Iris pigment epithelial cell (primary cell): Measurements from ENCODE around the gene PPM1H.
"Not testable (repeated sequence)": the region's sequence is repeated elsewhere in the genome, so short reads cannot be mapped to it uniquely, and the experiment has no call there.

ENCODE experiments used
- DNase-seq: peaks from one replicate; pipeline ENCODE4 v3.0.0-alpha.2; 2011; ENCODE audit warnings: low read depth

Gene PPM1H

DNA sequence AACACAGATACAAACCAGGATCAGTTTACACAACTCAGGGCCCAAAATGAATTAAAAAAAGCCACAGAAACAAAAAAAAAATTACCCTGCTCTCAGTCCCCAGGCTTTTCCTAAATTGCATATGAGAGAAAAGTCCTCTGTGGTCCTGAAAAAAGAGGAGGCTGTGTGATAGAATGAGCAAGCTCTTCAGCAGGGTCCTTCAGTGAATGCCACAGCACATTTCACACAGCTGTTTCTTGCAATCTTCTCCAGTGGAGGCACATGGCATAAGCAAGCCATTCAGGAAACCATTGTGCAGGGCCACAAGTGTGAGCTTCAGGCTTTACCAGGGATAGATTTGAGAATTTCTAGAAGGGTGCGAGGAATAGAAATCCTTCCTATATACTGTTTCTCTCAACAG is 168.5 kb downstream of the PPM1H start:
- DNase-seq, result no peak

DNA sequence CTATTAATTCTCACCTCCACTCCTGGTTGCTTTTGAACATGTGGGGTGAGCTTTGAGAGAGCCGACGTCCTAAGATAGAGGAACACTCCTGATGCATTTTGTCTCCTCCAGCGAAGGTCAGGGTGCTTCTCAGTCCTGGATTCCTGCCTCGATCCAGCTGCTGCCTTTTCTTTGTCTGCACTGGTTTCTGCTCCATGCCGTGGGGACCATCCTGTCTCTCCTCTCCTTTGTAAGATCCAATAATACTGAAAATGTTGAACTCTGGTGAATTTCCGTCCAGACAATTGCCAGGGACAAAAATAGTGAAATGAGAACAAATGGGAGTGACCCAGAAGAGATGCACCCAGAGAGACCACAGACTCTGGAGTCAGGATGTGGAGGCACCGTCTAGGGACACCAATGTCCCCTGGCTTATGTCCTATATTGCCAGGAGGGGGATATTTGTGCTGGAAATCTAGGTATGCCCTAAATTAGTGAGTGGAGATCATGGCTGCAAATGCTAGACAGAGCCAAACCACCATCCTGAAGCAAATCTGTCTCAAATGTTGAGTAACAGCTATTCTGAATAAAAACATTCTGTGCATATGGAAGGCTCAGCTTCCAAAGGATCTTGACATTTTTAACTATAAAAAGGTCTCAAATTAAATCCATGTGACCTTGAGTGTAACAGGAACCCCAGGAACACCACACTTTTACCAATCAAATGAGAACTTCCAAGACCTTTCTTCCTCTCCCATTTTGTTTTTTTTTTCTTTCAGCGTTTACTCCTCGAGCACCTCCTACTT is 170.9 kb downstream of the PPM1H start:
- DNase-seq, result no peak

DNA sequence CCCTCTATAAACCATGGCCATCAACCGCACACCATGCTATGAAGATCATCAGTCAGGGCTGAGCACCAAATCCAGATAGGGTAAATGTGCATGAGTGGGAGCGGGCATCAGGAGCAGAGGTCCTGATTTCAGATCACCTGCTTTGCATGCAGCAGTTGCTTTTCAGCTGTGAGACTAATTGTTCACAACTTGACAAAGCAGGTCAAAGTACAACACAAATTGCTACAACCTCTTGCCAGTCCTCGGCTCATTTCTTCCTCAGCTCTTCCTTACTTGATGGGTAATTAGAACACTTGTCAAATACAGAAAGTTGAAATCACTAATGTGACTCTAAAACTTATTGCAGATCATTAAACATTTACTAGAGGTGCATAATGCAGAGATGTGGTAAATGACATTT is 171.6 kb downstream of the PPM1H start:
- no peak for DNase-seq

DNA sequence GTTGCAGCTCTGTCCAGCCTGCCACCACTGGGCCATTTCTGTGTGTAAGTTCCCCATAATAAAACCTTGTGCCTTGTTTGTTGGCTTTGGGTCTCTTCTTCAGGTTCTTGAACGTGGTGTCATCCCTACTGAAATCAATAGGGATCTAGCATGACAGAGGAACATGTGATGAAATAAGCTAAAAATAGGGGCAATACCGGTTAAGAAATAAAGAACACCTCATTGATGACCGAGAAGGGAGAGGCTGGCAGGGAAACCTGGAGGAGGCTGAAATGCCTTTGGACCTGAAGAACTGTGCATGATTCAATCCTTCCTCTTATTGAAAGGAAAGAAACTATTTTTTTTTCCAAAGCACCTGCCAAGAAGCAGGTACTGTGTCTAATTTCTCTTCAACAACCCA is 172.3 kb downstream of the PPM1H start:
- no peak for DNase-seq

DNA sequence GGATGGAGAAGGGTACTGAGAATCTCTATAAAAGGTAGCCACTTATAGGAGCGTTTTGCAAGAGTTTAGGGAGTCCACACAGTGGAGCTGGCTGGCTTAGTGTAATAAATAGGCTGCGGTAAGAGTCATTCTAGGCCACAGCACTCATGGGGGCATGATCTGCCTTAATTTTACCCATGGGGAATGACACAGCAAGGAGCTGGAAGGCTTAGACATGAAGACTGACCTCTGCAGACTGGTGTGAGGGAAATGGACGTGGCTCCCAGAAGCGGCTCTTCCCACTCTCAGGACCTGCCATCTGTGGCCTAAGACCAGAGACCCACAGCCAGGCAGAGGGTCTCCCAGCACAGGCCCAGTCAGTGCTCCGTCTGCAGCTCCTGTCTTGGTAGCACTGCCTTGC is 173.3 kb downstream of the PPM1H start:
- DNase-seq, result no peak

DNA sequence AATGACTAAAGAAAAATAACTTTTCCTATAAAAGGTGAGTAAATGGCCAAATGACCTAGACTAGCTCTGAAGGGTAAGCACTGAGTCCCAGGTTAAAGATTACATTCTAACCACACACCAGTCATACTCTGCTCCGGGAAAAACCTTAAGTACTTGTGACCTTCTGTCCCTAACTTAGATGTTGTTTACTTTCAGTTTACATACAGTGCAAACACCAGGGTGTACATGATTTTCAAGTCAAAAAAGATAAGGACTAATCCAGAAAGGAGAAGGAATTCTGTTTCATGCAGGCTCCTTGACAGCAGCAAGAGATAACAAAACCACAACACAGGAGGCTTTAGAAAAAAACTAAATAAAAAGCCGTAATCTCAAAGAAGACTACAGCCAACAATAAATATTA is 174.2 kb downstream of the PPM1H start:
- peak; percentile 66 for DNase-seq

DNA sequence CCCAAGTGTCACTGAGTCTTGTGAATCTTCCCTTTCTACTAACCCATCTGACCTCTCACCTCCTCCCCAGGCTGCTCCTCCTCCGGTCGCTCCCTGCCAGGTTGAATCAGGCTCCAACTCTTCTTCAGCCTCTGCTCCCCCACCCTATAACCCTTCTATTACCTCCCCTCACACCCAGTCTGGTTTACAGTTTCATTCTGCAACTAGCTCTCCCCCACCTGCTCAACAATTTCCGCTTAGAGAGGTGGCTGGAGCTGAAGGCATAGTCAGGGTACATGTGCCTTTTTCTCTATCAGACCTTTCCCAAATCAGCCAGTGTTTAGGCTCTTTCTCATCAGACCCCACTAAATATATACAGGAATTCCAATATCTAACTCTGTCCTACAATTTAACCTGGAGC is 174.6 kb downstream of the PPM1H start:
- DNase-seq, result not testable (repeated sequence)

DNA sequence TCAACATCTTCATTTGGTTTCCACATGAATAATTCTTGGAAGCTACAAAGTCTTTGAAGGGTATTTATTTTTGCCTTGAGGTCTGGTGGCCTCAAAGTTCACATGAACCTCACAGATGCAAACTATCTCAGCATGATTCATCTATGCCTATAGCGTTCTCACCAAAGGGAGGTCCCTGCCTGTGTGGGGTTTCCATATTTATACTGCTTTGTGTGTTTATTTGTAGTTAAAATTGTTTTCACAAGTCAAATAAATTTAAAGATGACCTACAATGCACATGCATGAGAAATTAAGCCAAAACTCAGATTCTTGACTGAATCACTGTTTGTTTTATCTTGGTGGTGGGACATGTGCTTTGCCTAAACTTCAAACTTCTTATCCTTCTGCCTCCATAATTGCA is 176.7 kb downstream of the PPM1H start:
- DNase-seq, result peak; percentile 73

DNA sequence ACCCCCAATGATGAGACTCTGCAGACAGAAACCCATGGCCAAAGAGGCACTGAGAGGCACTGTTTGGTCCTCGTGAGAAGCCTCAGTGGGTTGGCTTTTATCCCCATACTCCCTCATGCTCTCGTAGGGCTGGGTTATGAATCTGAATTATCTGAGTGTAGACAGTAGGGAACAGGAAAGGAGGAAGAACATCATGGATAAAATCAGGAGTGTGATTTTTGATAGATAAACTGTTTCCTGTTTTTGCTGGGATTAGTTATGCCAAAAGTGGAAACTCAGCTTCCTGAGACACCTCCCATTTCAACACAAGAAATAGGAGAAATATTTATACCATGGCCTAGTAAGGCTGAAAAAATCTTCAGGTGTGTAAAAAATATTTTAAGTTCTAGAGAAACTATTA is 177.9 kb downstream of the PPM1H start:
- DNase-seq, result no peak

DNA sequence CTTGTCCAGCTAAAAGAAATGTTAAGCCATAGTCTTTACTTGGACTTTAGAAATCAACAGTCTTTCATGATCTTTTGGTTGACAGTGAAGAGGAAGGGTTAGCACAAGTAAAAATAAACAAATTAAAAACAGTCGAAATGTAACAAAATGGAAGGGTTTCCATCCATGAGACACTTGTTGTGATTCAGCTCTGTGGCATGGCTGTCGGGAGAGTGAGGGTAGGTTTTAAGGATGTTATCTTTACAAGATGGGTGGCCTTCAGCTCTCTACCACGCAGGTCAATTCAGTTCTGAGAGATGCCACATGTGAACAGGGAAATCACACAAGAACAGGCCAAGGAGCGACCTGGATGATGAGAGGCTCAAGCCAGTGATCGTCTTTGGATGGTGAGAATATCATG is 180.2 kb downstream of the PPM1H start:
- no peak for DNase-seq

DNA sequence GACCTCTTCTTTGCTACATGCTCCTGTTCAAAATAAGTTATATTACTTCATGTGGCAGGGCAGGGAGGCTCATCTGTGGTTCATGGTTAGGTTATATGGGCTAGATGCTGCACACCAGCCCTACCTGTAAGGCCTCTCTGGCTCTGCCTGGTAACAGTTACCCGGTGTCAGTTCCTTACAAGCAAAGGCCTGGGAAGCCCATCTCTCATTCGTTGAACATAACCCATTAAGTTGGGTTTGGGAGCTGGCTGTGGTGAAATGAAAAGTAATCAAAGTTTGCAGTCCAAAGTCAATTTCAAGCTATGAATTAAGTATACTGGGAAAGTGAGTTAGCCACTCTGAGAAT is 183.2 kb downstream of the PPM1H start:
- DNase-seq, result no peak

DNA sequence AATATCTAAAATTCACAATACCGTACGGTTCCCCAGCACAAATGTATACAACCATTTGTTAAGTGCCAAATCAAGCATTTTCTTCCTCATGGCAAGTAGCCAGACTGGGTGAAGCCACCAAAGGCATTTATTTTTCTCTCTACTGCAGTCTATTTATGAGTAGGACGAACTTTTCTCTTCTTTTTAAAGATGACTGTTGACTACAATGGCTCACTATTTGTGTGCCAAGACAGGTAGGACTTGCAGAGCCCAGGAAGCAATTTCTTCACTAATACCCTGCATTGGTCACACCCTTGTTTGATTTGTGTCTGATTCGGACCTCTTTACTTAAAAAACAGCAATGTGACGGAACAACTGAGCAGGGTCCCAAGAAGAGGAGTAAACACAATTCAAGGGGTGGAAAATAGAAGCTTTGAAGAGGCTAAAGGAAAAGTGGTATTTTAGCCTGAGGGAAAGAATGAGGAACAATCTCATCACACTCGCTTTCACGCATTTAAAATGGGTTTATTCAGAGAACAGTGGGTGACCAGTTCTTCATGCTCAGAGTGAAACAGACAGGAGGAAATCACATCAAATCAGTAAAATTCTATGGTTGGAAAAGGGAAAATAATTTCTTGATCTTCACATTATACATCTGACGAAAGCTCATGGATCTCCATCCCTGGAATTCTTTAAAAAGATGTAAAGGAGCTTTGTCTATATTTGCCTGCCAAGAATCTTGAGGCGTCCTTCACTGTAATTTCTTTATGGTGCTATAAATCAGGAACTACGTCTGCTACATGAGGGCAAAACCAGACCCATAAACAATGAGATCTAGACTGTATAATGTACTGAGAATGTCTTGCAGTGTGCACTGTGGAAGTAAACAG is 183.8 kb downstream of the PPM1H start:
- no peak for DNase-seq

DNA sequence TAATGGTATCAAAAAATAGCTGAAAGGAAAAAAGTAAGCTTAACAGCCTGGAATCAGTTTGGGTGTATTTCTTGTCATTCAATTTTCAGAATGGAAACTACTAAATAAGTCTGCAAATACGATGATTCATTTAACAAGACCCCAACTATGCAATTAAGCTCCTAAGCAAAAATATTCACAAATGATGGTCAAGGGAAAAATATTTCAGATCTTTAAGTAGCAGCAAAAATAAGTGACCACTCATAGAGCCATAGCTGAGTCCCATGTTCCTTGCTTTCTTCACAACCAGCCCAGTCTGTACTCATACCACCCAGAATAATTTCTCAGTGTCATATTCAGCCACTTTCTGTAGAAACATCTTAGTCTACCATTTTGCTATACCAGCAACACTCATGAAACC is 185.4 kb downstream of the PPM1H start:
- DNase-seq, result no peak

DNA sequence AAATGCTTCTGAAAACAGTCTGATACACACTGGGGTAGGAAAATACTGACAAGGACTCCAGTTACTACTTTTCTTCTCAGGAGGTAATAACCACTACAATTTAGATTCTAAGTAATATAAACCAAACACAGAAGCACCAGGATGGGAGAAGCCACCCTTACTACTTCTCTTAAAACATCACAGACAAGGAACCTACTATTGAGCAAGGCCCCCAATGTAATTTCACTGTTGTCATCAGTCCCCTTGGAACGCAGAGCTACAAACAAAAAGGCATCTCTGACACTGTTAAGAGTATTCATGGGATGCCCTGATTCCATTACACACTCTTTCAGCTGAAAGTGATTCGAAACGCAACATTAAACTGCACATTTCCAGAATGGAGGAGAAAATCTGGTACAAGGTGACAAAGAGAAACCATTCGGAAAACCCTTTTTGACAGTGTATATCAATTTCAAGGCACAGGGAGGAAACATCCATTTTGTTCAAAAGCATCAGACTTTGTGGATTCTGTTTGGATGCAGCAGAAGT is 185.9 kb downstream of the PPM1H start:
- no peak for DNase-seq

DNA sequence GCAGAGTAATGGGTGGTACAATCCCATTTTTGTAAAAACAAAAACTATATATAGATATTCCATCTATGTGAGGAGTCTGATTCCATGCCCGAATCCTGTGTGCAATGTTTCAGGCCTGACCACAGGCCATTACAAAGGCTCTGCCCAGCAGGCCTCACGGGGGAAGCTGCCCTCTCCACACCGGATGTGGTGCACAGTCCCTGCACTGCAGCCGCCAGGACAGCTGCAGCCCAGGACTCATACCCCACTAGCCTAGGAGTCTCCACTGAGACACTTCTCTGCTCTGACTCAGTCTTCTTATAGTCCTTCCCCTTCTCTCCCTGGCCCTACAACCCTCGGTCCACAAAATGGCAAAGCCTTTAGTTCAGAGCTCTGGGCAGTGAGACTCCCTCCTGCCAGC is 190.4 kb downstream of the PPM1H start:
- no peak for DNase-seq

DNA sequence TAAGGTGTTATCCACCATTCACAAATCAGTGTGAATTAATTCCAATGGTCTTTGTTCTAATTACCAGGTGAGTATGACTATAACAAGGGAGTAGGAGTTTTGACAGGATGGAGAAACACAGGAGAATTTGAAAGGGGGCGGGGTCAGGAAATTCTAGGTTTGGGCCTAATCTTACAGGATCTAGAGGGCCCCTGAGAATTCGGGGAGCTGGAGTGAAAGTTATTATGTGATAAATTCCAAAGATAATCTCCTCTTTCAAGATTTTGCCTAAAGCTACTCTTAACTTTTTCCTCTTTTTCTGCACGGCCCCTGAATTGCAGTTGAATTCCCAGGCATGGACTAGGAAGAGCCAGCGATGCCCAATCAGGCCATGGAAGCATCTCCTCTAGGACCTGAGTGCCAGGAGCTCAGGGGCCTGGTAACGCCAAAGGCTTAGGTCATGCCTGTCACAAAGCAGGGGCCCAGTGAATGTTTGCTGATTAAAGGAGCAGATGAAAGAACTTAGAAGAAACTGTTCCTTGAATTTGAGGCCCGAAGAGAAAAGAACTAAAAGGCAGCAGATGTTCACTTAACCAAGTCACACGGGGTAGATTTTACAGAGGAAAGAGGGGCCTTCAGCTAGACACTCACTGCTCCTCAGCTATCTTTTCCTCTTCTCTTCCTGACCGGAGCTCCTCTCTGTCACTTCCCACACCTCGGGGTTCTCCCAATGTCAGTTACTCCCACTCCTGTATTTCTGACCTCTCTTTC is 195.5 kb downstream of the PPM1H start:
- no peak for DNase-seq

DNA sequence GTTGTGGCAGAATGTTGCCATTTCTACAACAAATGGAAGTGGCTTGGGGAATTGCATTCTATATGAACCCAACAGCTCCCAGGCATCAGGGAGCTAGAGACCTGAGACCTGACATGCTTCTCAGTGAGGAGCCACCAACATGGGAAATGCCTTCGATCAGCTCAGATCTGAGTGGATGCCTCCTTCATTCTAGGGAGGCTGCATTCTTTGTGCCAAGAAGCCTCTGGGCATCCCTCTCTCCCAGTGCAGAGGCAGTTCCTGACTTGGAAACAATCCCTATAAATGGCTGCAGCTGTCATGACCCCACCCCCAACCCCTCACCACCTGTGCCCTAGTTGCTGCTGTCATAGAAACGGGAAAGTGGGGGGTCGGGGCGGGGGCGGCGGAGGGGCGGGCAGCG is 196.3 kb downstream of the PPM1H start:
- DNase-seq, result no peak

DNA sequence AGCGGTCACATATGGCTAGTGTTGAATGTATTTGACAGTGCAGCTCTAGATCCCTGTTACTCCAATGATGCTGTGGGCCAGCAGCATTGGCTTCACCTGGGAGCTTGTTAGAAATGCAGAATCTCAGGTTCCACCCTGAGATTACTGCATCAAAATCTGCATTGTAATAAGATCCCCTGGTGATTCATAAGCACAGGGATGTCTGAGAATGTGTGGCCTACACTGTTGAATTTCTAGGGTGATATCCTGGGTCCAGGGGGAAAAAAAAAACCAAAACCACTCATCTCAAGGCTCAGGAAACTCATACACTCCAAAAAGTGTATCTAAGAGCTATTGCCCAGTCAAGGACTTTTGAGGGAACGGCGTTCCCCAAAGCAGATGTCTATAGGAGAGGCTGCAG is 196.8 kb downstream of the PPM1H start:
- DNase-seq, result peak; percentile 57

DNA sequence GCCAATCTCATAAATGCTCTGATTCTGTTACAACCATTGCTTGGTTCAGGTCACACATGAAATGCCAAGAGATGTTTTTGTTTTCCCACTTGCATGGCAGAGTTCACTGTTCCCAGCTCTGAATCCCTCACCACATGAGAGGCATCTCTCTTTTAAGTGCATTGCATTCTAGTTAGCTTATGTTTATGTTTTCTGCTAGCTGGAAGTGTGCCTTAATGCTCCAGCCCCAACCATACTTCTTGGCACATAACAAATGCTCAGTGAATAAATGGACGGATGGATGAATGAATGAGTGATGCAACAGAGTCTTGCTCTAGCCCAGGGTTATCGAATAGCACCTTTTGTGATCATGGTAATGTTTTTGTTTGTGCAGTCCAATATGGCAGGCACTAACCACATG is 197.3 kb downstream of the PPM1H start:
- peak; percentile 51 for DNase-seq

DNA sequence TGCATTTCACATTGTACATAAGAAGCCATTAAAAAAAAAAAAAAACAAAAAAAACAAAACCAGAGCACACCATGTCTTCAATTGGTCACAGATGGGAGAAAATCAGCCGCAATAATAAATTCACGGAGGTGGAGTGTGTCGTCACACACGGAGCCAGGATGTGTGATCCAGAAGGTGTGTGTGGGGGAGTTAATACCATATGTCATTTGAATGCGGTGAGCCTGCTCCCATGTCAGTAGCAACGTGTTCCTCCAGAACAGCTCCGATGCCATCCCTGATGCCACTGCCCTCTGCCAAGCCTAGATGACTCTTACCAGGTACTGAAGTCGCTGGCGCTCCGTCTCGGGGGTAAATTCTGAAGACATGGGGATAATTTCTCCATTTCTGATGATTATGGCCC is 197.8 kb downstream of the PPM1H start:
- DNase-seq, result no peak

DNA sequence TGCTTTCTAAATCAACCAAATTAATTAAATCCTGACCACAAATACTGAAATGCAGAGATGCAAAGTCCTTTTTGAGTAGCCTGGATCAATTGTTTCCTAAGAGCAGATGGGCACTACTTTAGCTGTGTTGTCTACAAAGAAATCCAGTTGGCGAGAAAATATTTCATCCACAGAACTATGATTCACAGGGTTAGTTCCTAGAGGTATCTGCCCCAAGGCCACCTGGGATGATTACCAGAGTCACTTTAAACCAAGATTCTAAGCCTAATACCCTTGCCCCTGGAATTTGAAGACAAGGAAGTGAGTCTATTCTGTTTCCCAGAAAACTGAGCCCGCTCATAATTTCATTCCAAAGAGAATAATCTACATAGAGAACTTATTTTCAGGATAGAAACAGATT is 198.4 kb downstream of the PPM1H start:
- no peak for DNase-seq

DNA sequence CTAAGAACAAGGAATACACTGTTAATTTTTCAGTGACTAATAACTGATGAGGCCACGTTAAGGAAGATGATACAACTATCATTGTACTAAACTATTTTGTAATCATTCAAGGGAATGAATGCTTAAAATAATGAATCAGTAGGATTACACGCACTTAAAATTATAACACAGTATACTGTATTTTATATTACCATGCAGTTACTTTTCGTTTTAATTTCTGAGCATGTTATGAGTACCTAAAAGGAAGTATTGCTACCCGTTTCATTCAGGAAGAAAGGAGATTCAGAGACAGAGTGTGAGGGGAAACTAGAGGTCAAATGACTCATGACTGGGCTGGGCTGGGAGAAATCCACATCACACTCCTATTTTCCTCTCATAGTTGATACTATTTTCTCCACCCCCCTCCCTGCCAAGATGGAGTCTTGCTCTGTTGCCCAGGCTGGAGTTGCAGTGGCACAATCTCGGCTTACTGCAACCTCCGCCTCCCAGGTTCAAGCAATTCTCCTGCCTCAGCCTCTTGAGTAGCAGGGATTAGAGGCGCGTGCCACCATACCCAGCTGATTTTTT is 202.0 kb downstream of the PPM1H start:
- DNase-seq, result peak; percentile 85
